Esophagus squamous epithelium (tissue), 4 donors: Measurements from ENCODE around the gene PSMD4.

Experiments
- POLR2A ChIP-seq, 4 donors: fragments of 450-650 bp; IDR thresholded peaks; one replicate each; pipeline ENCODE4 v1.6.1; 2017; ENCODE audit warnings: antibody characterized with exemption in 4 of 4, mild to moderate bottlenecking in 4 of 4, moderate library complexity in 3 of 4
- TF ChIP-seq, protein P1 (sequence below), 6 experiments: fragments of 450-650 bp in 4 of 6; fragments of 200-600 bp in 2 of 6; sonication (generic) in 2 of 6; IDR thresholded peaks; one replicate each; pipeline ENCODE4 v1.5.1; 2016 to 2019; ENCODE audit warnings: antibody characterized with exemption in 6 of 6, mild to moderate bottlenecking in 4 of 6, moderate library complexity in 4 of 6

DNA sequence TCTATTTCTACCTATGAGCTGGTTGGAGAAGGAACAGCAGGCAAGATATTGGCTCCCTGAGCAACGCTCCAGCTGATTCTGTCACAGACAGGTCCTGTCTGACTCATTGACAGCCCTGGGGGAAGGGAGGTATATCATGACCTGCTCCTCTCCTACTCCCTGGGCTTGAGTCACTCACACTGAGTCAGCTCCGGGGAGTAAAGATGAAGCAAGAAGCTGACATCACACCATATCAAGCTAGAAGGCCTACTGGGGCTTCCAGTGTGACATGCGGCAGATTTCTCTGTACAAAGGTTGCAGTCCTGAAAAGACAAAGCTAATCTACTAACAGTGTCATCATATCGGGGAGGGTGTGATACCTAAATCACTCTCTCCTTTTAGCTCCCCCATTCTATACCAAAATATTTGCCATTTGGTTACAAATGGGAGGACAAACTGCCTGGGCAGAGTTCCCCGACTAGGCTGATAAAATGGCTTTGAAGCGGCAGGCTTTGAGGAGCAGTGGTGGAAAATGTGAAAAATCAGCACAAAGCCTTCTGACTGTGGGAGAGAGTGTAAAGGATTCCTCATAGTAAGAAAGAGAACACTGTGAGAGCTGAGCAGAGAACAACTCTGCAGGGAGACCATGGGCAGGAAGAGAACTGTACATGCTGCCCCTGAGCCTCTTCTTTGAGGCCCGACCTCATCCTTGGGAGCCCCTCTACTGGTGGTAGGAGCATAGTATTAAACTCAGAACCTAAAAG lies 57.2 kb downstream of the PSMD4 start:
- TF ChIP-seq, protein P1, sequence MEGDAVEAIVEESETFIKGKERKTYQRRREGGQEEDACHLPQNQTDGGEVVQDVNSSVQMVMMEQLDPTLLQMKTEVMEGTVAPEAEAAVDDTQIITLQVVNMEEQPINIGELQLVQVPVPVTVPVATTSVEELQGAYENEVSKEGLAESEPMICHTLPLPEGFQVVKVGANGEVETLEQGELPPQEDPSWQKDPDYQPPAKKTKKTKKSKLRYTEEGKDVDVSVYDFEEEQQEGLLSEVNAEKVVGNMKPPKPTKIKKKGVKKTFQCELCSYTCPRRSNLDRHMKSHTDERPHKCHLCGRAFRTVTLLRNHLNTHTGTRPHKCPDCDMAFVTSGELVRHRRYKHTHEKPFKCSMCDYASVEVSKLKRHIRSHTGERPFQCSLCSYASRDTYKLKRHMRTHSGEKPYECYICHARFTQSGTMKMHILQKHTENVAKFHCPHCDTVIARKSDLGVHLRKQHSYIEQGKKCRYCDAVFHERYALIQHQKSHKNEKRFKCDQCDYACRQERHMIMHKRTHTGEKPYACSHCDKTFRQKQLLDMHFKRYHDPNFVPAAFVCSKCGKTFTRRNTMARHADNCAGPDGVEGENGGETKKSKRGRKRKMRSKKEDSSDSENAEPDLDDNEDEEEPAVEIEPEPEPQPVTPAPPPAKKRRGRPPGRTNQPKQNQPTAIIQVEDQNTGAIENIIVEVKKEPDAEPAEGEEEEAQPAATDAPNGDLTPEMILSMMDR (IDR thresholded peaks at IDR 0.05): no peak
- no peak for TF ChIP-seq POLR2A (IDR thresholded peaks at IDR 0.05)
